HG02798 (cell line): ENCODE results near the gene ZNF595.
A peak's percentile ranks its signal among the peaks of the same experiment; 100 is the strongest.
"Not testable (repeated sequence)": the region's sequence is repeated elsewhere in the genome, so short reads cannot be mapped to it uniquely, and the experiment has no call there.

Experiments
- ATAC-seq: cut with Tn5 transposase; IDR thresholded peaks from one replicate; pipeline ENCODE4 v1.9.1; 2021; ENCODE audit warnings: mild to moderate bottlenecking; ENCODE audit not compliant: unreplicated experiment, poor library complexity

The ZNF595 gene

DNA sequence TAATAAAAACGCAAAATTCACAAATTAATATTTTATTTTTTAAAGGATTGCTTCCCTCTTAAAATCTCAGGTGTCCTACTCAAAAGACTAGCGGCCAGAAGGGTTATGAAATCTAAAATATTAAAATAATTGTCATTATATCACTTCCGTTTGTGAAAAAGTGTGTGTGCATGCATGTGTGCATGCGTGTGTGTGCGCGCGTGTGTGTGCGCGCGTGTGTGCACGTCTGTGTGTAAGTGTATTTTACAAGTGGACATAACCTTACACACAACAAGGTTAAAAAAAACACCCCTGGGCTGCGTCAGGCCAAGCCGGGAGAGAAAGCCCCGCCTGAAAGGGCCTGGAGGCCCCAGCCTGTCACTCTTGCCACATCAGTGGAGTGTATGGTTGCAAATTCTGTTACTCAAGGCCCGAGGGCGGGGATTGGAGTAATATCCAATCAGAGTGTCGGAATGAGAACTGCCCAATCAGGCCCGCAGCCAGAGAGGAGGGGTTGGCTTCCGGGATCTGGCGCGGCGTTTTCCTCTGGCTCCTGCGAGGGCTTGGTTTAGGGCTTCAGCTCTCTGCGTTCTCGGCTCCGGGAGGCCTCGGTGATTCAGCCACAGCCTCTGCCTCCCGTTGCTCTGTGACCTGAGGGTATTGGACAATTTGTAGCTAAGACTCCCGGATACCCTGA, at the start of gene ZNF595:
TSS of gene ZNF595 (plus strand) at position 518 of the 676 bp plus-strand sequence. CDS start 168 bp downstream, outside the sequence.
- ATAC-seq: peak; percentile 46

DNA sequence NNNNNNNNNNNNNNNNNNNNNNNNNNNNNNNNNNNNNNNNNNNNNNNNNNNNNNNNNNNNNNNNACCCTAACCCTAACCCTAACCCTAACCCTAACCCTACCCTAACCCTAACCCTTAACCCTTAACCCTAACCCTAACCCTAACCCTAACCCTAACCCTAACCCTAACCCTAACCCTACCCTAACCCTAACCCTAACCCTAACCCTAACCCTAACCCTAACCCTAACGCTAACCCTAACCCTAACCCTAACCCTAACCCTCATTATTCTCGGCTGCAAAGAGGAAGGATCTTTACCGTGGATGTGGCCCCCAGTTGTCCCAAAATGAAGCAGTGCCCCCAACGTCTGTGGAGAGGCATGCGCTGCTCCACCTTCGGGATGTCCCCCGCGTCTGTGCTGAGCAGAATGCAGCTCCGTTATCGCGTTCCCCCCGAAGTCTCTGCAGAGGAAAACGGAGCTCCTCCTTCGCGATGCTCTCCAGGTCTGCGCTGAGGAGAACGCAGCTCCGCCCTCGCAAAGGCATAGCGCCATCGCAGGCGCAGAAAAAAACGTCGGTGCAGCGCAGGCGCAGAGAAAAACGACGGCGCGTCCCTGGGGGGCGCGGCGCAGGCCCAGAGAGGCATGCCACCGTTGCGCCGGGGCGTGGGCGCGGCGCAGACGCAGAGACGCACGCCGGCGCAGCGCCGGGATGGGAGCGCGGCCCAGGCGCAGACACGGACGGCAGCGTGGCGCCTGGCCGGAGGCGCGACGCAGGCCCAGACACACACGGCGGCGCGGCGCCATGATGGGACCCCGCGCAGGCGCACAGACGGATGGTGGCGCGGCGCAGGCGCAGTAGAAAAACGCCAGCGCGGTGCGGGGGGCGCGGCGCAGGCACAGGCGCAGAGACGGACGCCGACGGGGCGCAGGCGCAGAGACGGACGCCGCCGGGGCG, 42.9 kb upstream of the ZNF595 start:
- not testable (repeated sequence) for ATAC-seq

- peak; percentile 13 for ATAC-seq
Measured at GRCh38 chr4:11095-11815, 41.9 kb upstream of the ZNF595 start.

DNA sequence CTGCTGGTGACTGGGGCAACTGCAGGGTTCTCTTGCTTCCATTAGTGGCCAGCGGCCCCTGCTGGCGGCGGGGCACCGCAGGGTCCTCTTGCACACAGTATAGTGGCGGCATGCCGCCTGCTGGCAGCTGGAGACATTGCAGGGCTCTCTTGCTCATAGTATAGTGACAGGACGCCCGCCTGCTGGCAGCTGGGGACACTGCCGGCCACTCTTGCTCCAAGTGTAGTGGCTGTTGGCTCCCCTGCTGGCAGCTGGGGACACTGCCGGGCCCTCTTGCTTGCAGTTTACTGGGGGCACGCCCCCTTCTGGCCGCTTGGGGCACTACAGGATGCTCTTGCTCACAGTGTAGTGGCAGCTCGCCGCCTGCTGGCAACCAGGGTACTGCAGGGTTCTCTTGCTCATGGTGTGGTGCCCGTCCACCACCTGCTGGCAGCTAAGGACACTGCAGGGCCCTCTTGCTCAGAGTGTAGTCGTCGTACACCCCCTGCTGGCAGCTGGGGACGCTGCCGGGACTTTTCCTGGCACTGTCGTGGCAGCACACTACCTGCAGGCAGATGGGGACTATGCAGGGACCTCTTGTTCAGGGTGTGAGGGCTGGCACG, 41.2 kb upstream of the ZNF595 start:
- ATAC-seq: peak; percentile 36

DNA sequence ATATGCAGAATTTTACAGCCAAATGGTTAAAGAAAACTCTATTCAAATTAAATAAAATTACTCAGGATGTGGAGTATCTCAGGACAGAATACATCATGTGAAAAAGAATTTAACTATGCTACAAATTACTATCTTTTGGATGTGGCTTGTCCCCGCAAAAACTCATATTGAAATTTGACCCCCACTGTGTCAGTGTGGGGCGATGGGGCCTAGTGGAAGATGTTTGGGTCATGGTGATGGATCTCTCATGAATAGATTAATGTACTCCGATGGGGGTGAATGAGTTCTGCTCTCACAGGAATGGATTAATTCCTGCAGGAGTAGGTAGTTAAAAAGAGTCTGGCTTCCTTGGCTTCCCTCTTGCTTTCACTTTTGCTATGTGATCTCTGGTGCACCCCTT, 35.0 kb upstream of the ZNF595 start:
- not testable (repeated sequence) for ATAC-seq

DNA sequence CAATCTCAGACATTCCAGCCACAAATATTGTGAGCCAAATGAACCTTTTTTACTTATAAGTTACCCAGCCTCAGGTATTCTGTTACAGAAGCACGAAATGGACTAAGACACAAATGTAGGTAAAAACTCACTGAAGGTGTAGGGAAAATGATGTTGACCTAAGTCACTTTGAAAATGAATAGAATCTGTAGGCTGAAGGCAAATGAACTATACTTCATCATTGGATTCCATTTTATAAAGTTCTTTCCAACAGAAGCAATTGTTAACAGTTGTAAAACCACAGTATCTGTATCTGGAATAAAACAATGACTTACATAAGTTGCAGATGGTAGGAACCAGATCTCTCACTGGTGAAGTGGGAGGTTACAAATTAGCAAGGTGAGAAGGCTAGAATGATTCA, 34.5 kb upstream of the ZNF595 start:
- ATAC-seq: not testable (repeated sequence)

DNA sequence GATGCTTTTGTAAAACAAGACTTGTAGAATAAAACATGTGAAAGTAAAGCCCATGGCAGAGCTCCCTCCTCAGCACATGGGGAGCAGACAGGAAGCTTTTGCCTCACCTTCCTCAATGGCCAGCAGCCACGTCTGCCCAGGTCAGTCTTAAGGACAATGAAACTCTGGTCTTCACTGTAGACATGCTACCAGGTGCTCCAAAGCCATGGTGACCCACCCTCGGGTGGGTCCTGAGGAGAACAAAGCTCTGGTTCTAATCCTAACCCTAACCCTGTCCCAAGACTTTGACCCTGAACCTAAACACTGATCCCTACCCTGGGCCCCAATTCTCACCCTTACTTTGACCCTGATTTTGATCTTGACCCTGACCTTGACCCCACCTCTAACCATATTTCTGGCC, 30.2 kb upstream of the ZNF595 start:
- not testable (repeated sequence) for ATAC-seq

- not testable (repeated sequence) for ATAC-seq
Measured at GRCh38 chr4:24359-24758, 28.8 kb upstream of the ZNF595 start.

- ATAC-seq: not testable (repeated sequence)
Measured at GRCh38 chr4:27501-27900, 25.6 kb upstream of the ZNF595 start.

- not testable (repeated sequence) for ATAC-seq
Measured at GRCh38 chr4:28767-29542, 24.2 kb upstream of the ZNF595 start.

DNA sequence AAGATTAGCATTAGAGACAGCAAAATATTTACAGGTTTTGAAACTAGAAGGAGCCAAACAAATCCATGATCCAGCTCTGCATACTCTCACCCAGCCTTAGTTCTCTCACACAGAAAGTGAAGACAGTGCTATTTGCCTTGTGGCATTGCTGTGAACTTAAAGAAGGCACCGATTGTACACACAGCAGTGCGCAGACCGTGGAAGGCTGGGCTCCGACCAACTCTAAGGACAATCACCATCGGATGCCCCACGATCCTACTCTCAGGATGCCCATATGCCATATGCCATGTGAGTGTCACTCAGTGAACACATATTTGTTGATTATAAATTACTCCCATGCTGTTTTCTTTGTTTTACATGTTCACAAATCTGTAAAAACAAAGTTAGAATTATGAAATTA, 19.8 kb upstream of the ZNF595 start:
- not testable (repeated sequence) for ATAC-seq

DNA sequence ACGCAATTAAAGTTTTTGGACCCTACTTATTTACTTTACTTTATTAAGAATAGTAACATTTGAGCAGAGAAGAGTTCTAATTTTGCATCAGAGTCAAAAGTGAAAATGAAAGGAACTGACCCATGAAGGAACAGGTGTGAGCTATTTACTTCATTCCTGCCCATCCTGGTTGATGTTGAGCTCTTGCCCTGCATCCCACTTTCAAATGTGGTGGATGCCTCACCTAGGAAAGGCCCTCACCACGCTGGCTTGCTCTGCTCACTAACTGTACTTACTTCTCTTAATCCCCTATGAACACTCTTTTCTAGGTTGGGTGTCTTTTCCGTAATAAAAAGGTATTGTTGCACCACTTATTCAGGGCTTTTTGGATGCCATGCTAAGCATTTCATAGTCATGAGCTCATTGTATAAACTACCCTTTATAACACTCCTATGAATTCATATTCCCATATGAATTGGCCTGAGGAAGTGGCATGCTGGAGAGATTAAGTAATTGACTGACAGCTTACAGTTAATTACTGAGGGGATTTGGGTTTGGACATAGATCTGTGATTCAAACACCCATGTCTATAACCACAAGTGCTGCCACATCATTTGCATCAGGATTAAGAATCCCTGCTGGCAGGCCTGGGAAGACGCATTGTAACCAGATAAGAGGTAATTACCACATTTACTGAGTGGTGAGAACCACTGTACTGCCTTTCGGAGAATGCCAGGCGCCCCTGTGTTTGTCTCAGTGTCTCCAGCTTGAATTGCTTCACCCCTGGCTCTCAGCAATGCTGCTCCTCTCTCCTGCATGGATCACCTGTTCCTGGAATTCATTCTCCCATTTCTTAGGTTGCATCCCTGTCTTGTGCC, 16.3 kb upstream of the ZNF595 start:
- ATAC-seq: not testable (repeated sequence)

DNA sequence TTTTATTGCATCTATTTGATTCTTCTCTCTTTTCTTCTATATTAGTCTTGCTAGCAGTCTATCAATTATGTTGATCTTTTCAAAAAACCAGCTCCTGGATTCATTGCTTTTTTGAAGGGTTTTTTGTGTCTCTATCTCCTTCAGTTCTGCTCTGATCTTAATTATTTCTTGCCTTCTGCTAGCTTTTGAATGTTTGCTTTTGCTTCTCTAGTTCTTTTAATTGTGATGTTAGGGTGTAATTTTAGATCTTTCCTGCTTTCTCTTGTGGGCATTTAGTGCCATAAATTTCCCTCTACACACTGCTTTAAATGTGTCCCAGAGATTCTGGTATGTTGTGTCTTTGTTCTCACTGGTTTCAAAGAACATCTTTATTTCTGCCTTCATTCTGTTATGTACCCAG, 14.9 kb upstream of the ZNF595 start:
- not testable (repeated sequence) for ATAC-seq

GRCh38 chr4:43375-43774, 9.7 kb upstream of the ZNF595 start:
- ATAC-seq: not testable (repeated sequence)

DNA sequence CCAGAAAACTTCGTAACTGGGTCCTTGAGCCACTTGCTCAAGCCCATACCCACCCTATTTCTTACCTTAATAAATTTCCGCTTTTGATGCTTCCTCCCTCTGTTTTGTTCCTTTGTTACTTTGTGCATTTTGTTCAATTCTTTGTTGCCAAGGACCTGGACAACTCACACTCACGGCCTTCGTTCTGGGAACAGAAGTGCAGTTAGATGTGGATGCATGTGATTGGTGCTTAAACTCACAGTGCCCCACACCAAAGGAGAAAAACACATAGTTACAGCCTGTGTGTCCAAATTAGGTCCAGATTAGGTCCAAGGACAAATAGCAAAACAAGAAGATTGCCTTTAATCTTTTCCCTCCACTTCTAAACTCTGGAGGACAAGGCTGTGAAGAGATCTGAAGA, 1.9 kb upstream of the ZNF595 start:
- not testable (repeated sequence) for ATAC-seq

- ATAC-seq: not testable (repeated sequence)
Measured at GRCh38 chr4:51655-52277, 1.4 kb upstream of the ZNF595 start.

- ATAC-seq: not testable (repeated sequence)
Measured at GRCh38 chr4:53521-53920, 400 bp downstream of the ZNF595 start.

GRCh38 chr4:64733-65132, 11.6 kb downstream of the ZNF595 start:
- ATAC-seq: not testable (repeated sequence)
